Middle frontal gyrus (tissue), 1 donor: ENCODE measurements around the gene FBH1.
"Not testable (repeated sequence)": the region's sequence is repeated elsewhere in the genome, so short reads cannot be mapped to it uniquely, and the experiment has no call there.

Experiments used
- DNase-seq: peaks from one replicate; pipeline ENCODE4 v3.0.0-alpha.2; 2015; ENCODE audit warnings: low spot score; ENCODE audit errors: extremely low spot score

FBH1 gene

GRCh38 chr10:5938291-5938690 lies 48.2 kb downstream of the FBH1 start:
- DNase-seq = no peak

- DNase-seq = no peak
Observed at GRCh38 chr10:5940807-5941218, 50.8 kb downstream of the FBH1 start.

- no peak for DNase-seq
Observed at GRCh38 chr10:5941579-5941978, 51.5 kb downstream of the FBH1 start.

GRCh38 chr10:5942001-5942400 lies 52.0 kb downstream of the FBH1 start:
- no peak for DNase-seq

- DNase-seq = no peak
Observed at GRCh38 chr10:5942474-5942873, 52.4 kb downstream of the FBH1 start.

GRCh38 chr10:5943536-5943935 lies 53.5 kb downstream of the FBH1 start:
- DNase-seq = no peak

- no peak for DNase-seq
Observed at GRCh38 chr10:5944389-5945189, 54.5 kb downstream of the FBH1 start.

- no peak for DNase-seq
Observed at GRCh38 chr10:5945190-5945509, 55.1 kb downstream of the FBH1 start.

GRCh38 chr10:5945561-5946418 lies 55.7 kb downstream of the FBH1 start:
- DNase-seq = no peak

GRCh38 chr10:5946419-5946775 lies 56.4 kb downstream of the FBH1 start:
- not testable (repeated sequence) for DNase-seq

GRCh38 chr10:5946786-5947185 lies 56.7 kb downstream of the FBH1 start:
- DNase-seq = no peak

GRCh38 chr10:5947471-5948207 lies 57.6 kb downstream of the FBH1 start:
- no peak for DNase-seq

GRCh38 chr10:5948208-5948585 lies 58.2 kb downstream of the FBH1 start:
- no peak for DNase-seq

- DNase-seq = no peak
Observed at GRCh38 chr10:5949009-5949759, 59.1 kb downstream of the FBH1 start.

- no peak for DNase-seq
Observed at GRCh38 chr10:5951167-5951711, 61.2 kb downstream of the FBH1 start.

- no peak for DNase-seq
Observed at GRCh38 chr10:5951721-5952407, 61.8 kb downstream of the FBH1 start.

GRCh38 chr10:5952731-5953385 lies 62.8 kb downstream of the FBH1 start:
- no peak for DNase-seq

- no peak for DNase-seq
Observed at GRCh38 chr10:5953676-5954075, 63.6 kb downstream of the FBH1 start.

- no peak for DNase-seq
Observed at GRCh38 chr10:5956146-5956936, 66.3 kb downstream of the FBH1 start.
